ENCODE measurements around the gene SHROOM4.

DNA sequence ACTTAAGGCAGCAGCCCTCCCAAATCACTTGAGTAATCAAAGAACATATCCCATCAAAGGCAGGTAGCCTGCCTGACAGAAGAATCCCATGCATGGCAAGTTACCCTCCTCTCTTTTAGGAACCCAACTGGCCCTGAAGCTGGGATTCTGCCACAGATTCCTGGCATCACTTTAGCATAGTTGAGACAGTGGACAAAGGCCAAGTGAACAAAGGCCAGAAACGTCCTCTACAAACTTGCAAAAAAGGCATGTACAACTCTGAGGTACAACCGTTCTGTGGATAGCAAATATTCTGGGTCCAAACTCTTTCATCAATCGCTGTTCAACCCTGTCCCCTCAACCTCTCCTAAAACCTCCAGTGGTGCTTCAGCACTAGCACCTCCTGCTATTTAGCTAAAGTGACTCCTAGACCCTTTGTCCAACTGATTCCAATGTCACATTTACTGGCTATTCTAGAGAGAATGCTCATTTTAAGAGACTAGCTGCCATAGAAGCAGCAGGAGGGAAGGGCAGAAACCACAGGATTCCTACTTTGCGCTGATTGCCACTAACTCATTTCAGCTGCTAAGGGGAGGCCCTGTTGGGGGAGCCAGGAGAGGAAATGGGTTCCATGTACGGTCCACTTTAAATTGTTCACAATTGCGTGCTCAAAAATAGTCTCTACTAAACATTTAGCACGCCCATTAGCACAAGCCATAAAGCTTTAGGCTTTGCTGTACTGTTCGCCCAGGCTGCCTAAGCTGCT, 105.9 kb downstream of the SHROOM4 start:
- TF ChIP-seq CTCF (IDR thresholded peaks at IDR 0.05) (no peak), EP300 (IDR thresholded peaks at IDR 0.05; ENCODE audit: low read depth) (no peak), POLR2A (IDR thresholded peaks at IDR 0.05) (no peak), POLR2AphosphoS5 (IDR thresholded peaks at IDR 0.05) (no peak)
